Thoracic aorta (tissue), 2 donors: ENCODE results near the gene NOVA1. TPM values are rescaled to one million over a fixed set of nuclear protein-coding genes. Genes with fewer than 3 reads are reported as not detected.

Source experiments
- ATAC-seq: fragments of 150-250 bp; one replicate; pipeline ENCODE4 v1.8.0; 2017; ENCODE audit warnings: low read depth; ENCODE audit not compliant: insufficient number of reproducible peaks, low FRiP score
- DNase-seq: peaks from one replicate; pipeline ENCODE4 v3.0.0-alpha.2; 2020; ENCODE audit warnings: low spot score
- H3K27ac ChIP-seq, 2 donors: fragments of 200-600 bp; sonication (generic); 1 replicate in 1 of 2; 2 replicates in 1 of 2; pipeline ENCODE4 v1.5.1; 2016; ENCODE audit warnings: mild to moderate bottlenecking in 2 of 2, moderate library complexity in 2 of 2
- H3K27me3 ChIP-seq: fragments of 200-600 bp; sonication (generic); replicated peaks from 2 replicates; pipeline ENCODE4 v1.6.0; 2016; ENCODE audit warnings: mild to moderate bottlenecking; ENCODE audit not compliant: insufficient read depth
- H3K36me3 ChIP-seq: fragments of 200-600 bp; sonication (generic); one replicate; pipeline ENCODE4 v1.5.1; 2016
- H3K4me1 ChIP-seq, 2 donors: fragments of 200-600 bp; sonication (generic); 1 replicate in 1 of 2; 2 replicates in 1 of 2; pipeline versions ENCODE4 v1.5.1 to v1.6.0; 2016; ENCODE audit warnings: low read depth in 2 of 2, mild to moderate bottlenecking in 1 of 2; ENCODE audit not compliant: control insufficient read depth in 1 of 2
- H3K4me3 ChIP-seq: fragments of 200-600 bp; sonication (generic); 2 replicates; pipeline ENCODE4 v1.5.1; 2016; ENCODE audit warnings: mild to moderate bottlenecking
- H3K9me3 ChIP-seq: fragments of 200-600 bp; sonication (generic); 2 replicates; pipeline ENCODE4 v1.5.1; 2016
- CTCF ChIP-seq: fragments of 200-600 bp; sonication (generic); IDR thresholded peaks from one replicate; pipeline ENCODE4 v1.5.1; 2019; ENCODE audit warnings: antibody characterized with exemption
- total RNA-seq, 2 donors: library from RNA; depleted of rRNA; stranded (reverse); fragments of >200 nt; gene quantifications; one replicate each; pipeline versions ENCODE4 v1.1.0 to v1.2.3, GENCODE V29; 2016

NOVA1 gene
- total RNA-seq, 2 donors from 2014 or later = 10.2 to 11.0 TPM

GRCh38 chr14:26605602-26606001, 7.8 kb upstream of the NOVA1 start:
- no peak for ATAC-seq
- no peak for TF ChIP-seq CTCF

GRCh38 chr14:26602902-26603301, 5.1 kb upstream of the NOVA1 start:
- Histone ChIP-seq H3K9me3 (no peaks in the 10 kb centered on the region), H3K36me3 (no peaks in the 10 kb centered on the region), H3K27me3 (no peaks in the 10 kb centered on the region), H3K4me3 (no peak overlapping the region), H3K4me1 (no peaks in the 10 kb centered on the region), H3K27ac (no peak overlapping the region)
- ATAC-seq = no peak
- DNase-seq = no peak
- no peak for TF ChIP-seq CTCF

More at GRCh38 chr14:26605602-26606001, 7.8 kb upstream of the NOVA1 start:
- Histone ChIP-seq H3K27ac (no peak overlapping the region), H3K4me3 (no peak overlapping the region), H3K36me3 (no peaks in the 10 kb centered on the region), H3K9me3 (no peaks in the 10 kb centered on the region), H3K27me3 (no peaks in the 10 kb centered on the region), H3K4me1 (no peaks in the 10 kb centered on the region)
- DNase-seq = no peak

GRCh38 chr14:26601856-26602255, 4.0 kb upstream of the NOVA1 start:
- no peak for DNase-seq
- Histone ChIP-seq H3K4me1 (no peaks in the 10 kb centered on the region), H3K27me3 (no peaks in the 10 kb centered on the region), H3K36me3 (no peaks in the 10 kb centered on the region), H3K9me3 (no peaks in the 10 kb centered on the region), H3K27ac (no peak overlapping the region), H3K4me3 (no peak overlapping the region)
- TF ChIP-seq CTCF = no peak
- ATAC-seq = no peak

GRCh38 chr14:26599291-26599690, 1.5 kb upstream of the NOVA1 start:
- H3K36me3 ChIP-seq = no peaks in the 10 kb centered on the region
- no peak for TF ChIP-seq CTCF
- no peaks in the 10 kb centered on the region for H3K27me3 ChIP-seq
- H3K4me1 ChIP-seq = peaks cover 0 to 10% of the 10 kb centered on the region in 2 donors
- peak overlapping the region; percentile 91 for H3K4me3 ChIP-seq
- no peak for DNase-seq
- no peak for ATAC-seq
- H3K9me3 ChIP-seq = no peaks in the 10 kb centered on the region
- H3K27ac ChIP-seq = no peak overlapping the region

GRCh38 chr14:26598672-26599131, 869 bp upstream of the NOVA1 start:
- no peaks in the 10 kb centered on the region for H3K9me3 ChIP-seq
- H3K4me1 ChIP-seq = peaks cover 0 to 10% of the 10 kb centered on the region in 2 donors
- ATAC-seq = peak; percentile 11
- no peak for DNase-seq
- peak overlapping the region; percentile 91 for H3K4me3 ChIP-seq
- peak overlapping the region; percentile 79 to 88 for H3K27ac ChIP-seq
- no peak for TF ChIP-seq CTCF
- H3K27me3 ChIP-seq = no peaks in the 10 kb centered on the region
- H3K36me3 ChIP-seq = no peaks in the 10 kb centered on the region
